Naive thymus-derived CD4-positive, alpha-beta T cell (primary cell): Measurements from ENCODE around the gene FRS2. TPM values are rescaled to one million over a fixed set of nuclear protein-coding genes. Genes with fewer than 3 reads are reported as not detected.

Source experiments
- ATAC-seq: fragments of 150-1000 bp; cut with Tn5 transposase; 2 replicates; pipeline ENCODE4 v1.10.0; 2021; ENCODE audit warnings: mild to moderate bottlenecking, moderate library complexity
- CTCF ChIA-PET: fragments of 350-600 bp; sonication (Branson Sonifier 250); formaldehyde crosslinking; loops from one replicate; lab custom pipeline; 2021; ENCODE audit warnings: antibody characterized with exemption; lab: Charles Lee
- POLR2A ChIA-PET: fragments of 350-600 bp; sonication (Branson Sonifier 250); formaldehyde crosslinking; loops from one replicate; lab custom pipeline; 2021; ENCODE audit warnings: antibody characterized with exemption, inconsistent platforms; lab: Charles Lee
- DNase-seq, 9 donors: peaks; one replicate each; pipeline versions ENCODE4 v3.0.0 to v3.0.0-alpha.2; 2020 to 2022; ENCODE audit warnings: mixed read lengths in 1 of 9
- H3K27ac ChIP-seq: one replicate; pipeline ENCODE4 v1.7.0; 2013; ENCODE audit warnings: mild to moderate bottlenecking, low read depth, low read length, moderate library complexity
- H3K27me3 ChIP-seq, 2 donors: one replicate each; pipeline ENCODE4 v1.7.0; 2013; ENCODE audit warnings: low read length in 2 of 2, mild to moderate bottlenecking in 2 of 2, moderate library complexity in 2 of 2; ENCODE audit not compliant: control insufficient read depth in 2 of 2, insufficient read depth in 2 of 2
- H3K36me3 ChIP-seq, 3 experiments: 1 replicate in 2 of 3; 2 replicates in 1 of 3; pipeline ENCODE4 v1.7.0; 2013; ENCODE audit warnings: low read length in 3 of 3, mild to moderate bottlenecking in 3 of 3, moderate library complexity in 1 of 3; ENCODE audit not compliant: insufficient read depth in 3 of 3, control insufficient read depth in 2 of 3
- H3K4me1 ChIP-seq, 2 donors: one replicate each; pipeline ENCODE4 v1.7.0; 2013; ENCODE audit warnings: low read length in 2 of 2, mild to moderate bottlenecking in 2 of 2, moderate library complexity in 1 of 2; ENCODE audit not compliant: control insufficient read depth in 2 of 2, insufficient read depth in 2 of 2
- H3K4me3 ChIP-seq: 2 replicates; pipeline ENCODE4 v1.7.0; 2013; ENCODE audit warnings: mild to moderate bottlenecking, low read length
- H3K9me3 ChIP-seq, 3 experiments: 1 replicate in 2 of 3; 2 replicates in 1 of 3; pipeline ENCODE4 v1.7.0; 2013; ENCODE audit warnings: low read length in 3 of 3; ENCODE audit not compliant: control insufficient read depth in 2 of 3
- H3K27ac Mint-ChIP-seq, 9 donors: one replicate each; pipeline ENCODE4 v1.8.0; 2020 to 2022; ENCODE audit warnings: mixed read lengths in 9 of 9, mild to moderate bottlenecking in 8 of 9, moderate library complexity in 5 of 9, inconsistent platforms in 2 of 9
- H3K27me3 Mint-ChIP-seq, 5 donors: one replicate each; pipeline ENCODE4 v1.8.0; 2021 to 2022; ENCODE audit warnings: mixed read lengths in 5 of 5, mild to moderate bottlenecking in 1 of 5
- H3K36me3 Mint-ChIP-seq, 5 donors: one replicate each; pipeline ENCODE4 v1.8.0; 2020 to 2022; ENCODE audit warnings: mixed read lengths in 5 of 5, mild to moderate bottlenecking in 3 of 5, inconsistent platforms in 1 of 5
- H3K4me1 Mint-ChIP-seq, 7 donors: one replicate each; pipeline ENCODE4 v1.8.0; 2020 to 2022; ENCODE audit warnings: mixed read lengths in 7 of 7, mild to moderate bottlenecking in 3 of 7, inconsistent platforms in 1 of 7
- H3K4me3 Mint-ChIP-seq, 10 donors: one replicate each; pipeline ENCODE4 v1.8.0; 2020 to 2022; ENCODE audit warnings: mild to moderate bottlenecking in 10 of 10, mixed read lengths in 10 of 10, moderate library complexity in 6 of 10, inconsistent platforms in 2 of 10
- H3K9me3 Mint-ChIP-seq, 11 donors: one replicate each; pipeline ENCODE4 v1.8.0; 2020 to 2022; ENCODE audit warnings: mixed read lengths in 11 of 11, mild to moderate bottlenecking in 4 of 11, inconsistent platforms in 1 of 11, moderate library complexity in 1 of 11
- intact Hi-C, 2 donors: fragments of 100-400 bp; cut with micrococcal nuclease; formaldehyde crosslinking; loops; one replicate each; pipeline ENCODE4 v1.15.1; 2023
- microRNA-seq: library from miRNA; unstranded; fragments of <30 nt; microRNA quantifications from one replicate; pipeline ENCODE4 v1.2.0, GENCODE V29; 2022; ENCODE audit warnings: borderline microRNAs expressed
- polyA plus RNA-seq, 2 donors: library from polyadenylated mRNA; unstranded; fragments of 300-500 nt; fragmentation: Illumina TruSeq; gene quantifications; one replicate each; pipeline ENCODE4 v1.2.3, GENCODE V29; 2021
- total RNA-seq, 6 experiments: library from RNA in 5 of 6; stranded (reverse) in 5 of 6; gene quantifications; 1 replicate in 5 of 6; 2 replicates in 1 of 6; pipeline ENCODE4 v1.2.3 and lab custom pipeline; 2021 to 2026

Gene FRS2
- total and polyA plus RNA-seq, 7 experiments from 2014 or later: 11.0 to 30.1 (median 21.8) TPM

- Histone ChIP-seq H3K4me1 (no peaks in the 10 kb centered on the region), H3K27ac (no peak overlapping the region), H3K36me3 (no peaks in the 10 kb centered on the region), H3K9me3 (no peaks in the 10 kb centered on the region), H3K27me3 (no peaks in the 10 kb centered on the region), H3K4me3 (no peak overlapping the region)
- Mint-ChIP-seq H3K9me3 (no peaks in the 10 kb centered on the region), H3K36me3 (no peaks in the 10 kb centered on the region), H3K27me3 (peaks cover 6 to 11% (median 8%) of the 10 kb centered on the region in 5 donors), H3K4me1 (no peaks in the 10 kb centered on the region), H3K4me3 (no peak overlapping the region), H3K27ac (no peak overlapping the region)
- ChIA-PET CTCF (no interaction called here), POLR2A (no interaction called here)
- intact Hi-C loops: no loop called here
- no peak for DNase-seq
- no peak for ATAC-seq
Observed at GRCh38 chr12:69623970-69624369, 153.8 kb downstream of the FRS2 start.

GRCh38 chr12:69627501-69627900, 157.3 kb downstream of the FRS2 start:
- Mint-ChIP-seq H3K27ac (no peak overlapping the region), H3K4me1 (peaks cover 0 to 5% (median 0%) of the 10 kb centered on the region in 7 donors), H3K27me3 (peaks cover 0 to 2% (median 0%) of the 10 kb centered on the region in 5 donors), H3K36me3 (no peaks in the 10 kb centered on the region), H3K9me3 (peaks cover 0 to 2% (median 0%) of the 10 kb centered on the region in 11 donors), H3K4me3 (no peak overlapping the region)
- Histone ChIP-seq H3K4me3 (no peak overlapping the region), H3K4me1 (no peaks in the 10 kb centered on the region), H3K27me3 (no peaks in the 10 kb centered on the region), H3K36me3 (no peaks in the 10 kb centered on the region), H3K27ac (no peak overlapping the region), H3K9me3 (no peaks in the 10 kb centered on the region)
- ChIA-PET CTCF (no interaction called here), POLR2A (no interaction called here)
- intact Hi-C loops: no loop called here
- DNase-seq (no peak), ATAC-seq (no peak)

Small RNA genes within 50 kb of the gene (microRNA-seq; reads per million reads assigned to microRNA genes)
- gene MIR3913-1 (not detected), gene MIR3913-2 (not detected)

Other genes starting within 250 kb of the FRS2 start
- 100 to 1,000 TPM in 2 of 5 experiments, 10 to 100 TPM in 3; 86.8 to 127 (median 96.5) TPM for gene CPSF6, start 230.8 kb upstream of the FRS2 start, total RNA-seq
- gene CPSF6, start 230.8 kb upstream of the FRS2 start, polyA plus RNA-seq: 10 to 100 TPM; 33.2 to 48.4 TPM
- 1,000 to 10,000 TPM in 1 of 5 experiments, 100 to 1,000 TPM in 1, 10 to 100 TPM in 2, 1 to 10 TPM in 1; 1.1 to 2,445 (median 48.5) TPM for gene LYZ, start 122.0 kb upstream of the FRS2 start, total RNA-seq
- 1 to 10 TPM; 1.7 to 5.7 TPM for gene LYZ, start 122.0 kb upstream of the FRS2 start, polyA plus RNA-seq
- gene YEATS4, start 110.6 kb upstream of the FRS2 start, total RNA-seq: 10 to 100 TPM; 16.5 to 34.9 (median 21.4) TPM
- 10 to 100 TPM; 55.4 to 61.0 TPM for gene YEATS4, start 110.6 kb upstream of the FRS2 start, polyA plus RNA-seq
- gene CCT2, start 115.1 kb downstream of the FRS2 start, total RNA-seq: 100 to 1,000 TPM; 106 to 200 (median 157) TPM
- 100 to 1,000 TPM; 140 to 156 TPM for gene CCT2, start 115.1 kb downstream of the FRS2 start, polyA plus RNA-seq
- gene LRRC10, start 140.5 kb downstream of the FRS2 start, total RNA-seq: not detected
- gene LRRC10, start 140.5 kb downstream of the FRS2 start, polyA plus RNA-seq: not detected
- not detected for gene BEST3, start 228.9 kb downstream of the FRS2 start, total RNA-seq
- not detected for gene BEST3, start 228.9 kb downstream of the FRS2 start, polyA plus RNA-seq